NCI-H748 treated with DMSO at 0.1 percent for 48 hours (cell line): ENCODE results near the gene CABP1.
"Not testable (repeated sequence)": the region's sequence is repeated elsewhere in the genome, so short reads cannot be mapped to it uniquely, and the experiment has no call there.

Experiments used
- DNase-seq: peaks from one replicate; lab custom pipeline; 2025; lab: John Stamatoyannopoulos, UW

The CABP1 gene

DNA sequence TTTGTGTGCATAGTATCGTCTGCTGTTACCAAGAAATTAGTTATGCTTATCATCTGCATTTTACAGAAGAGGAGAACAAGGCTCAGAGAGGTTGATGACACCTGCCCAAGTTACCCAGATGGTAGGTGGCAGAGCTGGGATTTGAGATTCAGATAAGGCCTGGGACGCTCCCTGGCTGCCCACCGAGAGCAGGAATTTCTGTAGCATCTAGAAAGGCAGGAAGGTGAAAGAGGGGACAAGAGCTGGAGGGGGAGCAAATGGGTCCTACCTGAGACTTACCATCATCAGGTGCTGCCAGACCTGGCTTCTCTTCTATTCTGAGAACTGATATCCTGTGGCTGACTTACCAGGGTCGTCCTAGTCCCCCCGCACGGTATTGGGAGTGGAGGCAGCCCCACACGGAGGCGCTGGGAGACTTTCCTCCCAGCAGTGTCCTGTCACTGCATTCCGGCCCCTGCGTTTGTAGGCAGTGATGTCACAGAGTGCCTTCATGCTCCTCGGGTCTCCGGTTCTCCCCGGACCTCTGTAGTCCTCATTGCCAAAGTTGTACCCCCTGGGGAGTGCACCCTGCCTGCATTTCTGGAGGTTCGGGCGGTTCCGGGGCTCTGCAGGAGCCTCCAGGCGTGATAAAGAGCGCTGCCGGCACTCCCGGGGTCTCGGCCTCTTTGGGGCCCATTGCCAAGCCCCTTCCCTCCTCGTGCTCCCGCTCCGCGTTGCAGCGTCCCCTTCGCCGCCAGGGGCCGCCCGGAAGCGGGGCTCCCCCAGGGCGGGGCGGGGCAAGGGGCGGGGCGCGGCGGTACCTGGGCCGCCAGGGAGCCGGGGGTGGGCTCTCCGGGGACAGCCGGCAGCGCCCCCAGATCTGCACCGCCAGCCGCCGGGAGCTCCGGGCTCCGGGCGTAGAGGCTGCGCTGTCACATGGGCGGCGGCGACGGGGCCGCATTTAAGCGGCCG is at the start of gene CABP1:
CABP1 (plus strand) TSS at position 856 of the 951 bp plus-strand sequence; CDS start at position 916, 60 bp downstream.
- peak; percentile 59 for DNase-seq

DNA sequence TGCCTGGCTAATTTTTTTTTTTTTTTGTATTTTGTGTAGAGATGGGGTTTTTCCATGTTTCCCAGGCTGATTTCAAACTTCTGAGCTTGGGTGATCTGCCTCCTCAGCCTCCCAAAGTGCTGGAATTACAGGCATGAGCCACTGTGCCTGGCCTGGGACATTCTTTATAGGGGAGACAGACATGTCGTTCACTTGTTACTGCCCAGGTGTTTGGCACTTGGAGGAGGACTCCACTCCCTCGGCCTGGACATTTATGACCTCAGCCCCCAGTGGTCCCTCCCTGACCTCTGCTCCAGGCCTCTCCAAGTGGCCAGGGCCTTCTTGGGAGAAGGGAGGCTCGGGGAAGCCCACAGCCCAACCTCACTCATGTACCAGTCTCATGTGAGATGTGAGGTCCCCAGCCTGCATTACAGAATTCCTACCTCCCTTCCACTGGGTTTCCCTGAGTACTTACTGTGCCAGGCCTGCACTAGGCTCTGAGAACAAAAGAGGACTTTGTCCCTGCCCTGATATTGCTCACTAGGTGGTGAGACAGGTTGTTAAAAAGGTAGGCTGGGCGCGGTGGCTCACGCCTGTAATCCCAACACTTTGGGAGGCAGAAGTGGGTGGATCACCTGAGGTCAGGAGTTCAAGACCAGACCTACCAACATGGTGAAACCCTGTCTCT is 49.6 kb upstream of the CABP1 start:
- no peak for DNase-seq

DNA sequence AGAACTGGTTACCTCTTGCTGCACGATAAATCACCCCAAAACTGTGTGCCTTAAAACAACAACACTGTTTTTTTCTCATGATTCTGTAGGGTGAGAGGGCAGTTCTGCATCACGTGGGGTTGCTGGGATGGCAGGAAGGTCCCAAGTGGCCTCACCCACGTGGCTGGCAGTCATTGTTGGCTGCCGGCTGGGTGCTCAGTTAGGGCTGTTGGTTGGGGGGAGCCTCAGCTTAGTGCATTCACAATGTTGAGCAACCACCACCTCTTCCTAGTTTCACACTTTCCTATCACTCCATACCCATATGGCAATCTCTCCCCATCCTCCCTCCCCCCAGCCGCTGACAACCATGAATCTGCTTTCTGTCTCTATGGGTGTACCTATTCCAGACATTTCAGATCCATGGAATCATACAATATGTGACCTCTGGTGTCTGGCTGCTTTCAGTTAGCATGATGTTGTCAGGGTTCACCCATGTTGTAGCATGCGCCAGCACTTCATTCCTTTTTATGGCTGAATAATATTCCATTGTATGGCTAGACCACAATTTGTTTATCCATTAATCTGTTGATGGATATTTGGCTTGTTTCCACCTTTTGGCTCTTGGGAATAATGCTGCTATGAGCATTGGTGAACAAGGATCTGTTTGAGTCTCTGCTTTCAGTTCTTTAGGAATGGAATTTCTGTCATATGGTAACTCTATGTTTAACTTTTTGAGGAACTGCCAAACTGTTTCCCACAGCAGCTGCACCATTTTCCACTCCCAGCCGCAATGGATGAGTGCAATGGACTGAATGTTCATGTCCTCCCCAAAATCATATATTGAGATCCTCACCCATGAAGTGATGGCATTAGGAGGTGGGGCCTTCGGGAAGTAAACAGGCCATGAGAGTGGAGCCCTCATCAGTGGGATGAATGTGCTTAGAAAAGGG is 48.0 kb upstream of the CABP1 start:
- DNase-seq, result no peak

DNA sequence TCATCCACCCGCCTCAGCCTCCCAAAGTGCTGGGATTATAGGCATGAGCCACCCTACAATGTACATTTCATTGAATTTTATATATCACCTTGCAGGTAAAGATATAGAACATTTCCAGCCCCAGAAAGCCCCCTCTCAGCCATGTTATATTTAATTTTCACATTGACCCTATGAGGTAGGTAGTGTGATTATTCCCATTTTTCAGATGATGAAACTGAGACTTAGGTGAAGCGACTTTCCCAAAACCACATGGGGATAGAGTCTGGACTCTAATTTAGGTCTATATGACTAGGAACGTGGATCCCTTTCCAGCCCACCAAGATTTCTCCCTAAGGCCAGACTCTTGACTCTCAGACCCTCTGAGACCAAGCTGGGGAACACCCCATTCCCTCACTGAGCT is 43.5 kb upstream of the CABP1 start:
- DNase-seq, result no peak

DNA sequence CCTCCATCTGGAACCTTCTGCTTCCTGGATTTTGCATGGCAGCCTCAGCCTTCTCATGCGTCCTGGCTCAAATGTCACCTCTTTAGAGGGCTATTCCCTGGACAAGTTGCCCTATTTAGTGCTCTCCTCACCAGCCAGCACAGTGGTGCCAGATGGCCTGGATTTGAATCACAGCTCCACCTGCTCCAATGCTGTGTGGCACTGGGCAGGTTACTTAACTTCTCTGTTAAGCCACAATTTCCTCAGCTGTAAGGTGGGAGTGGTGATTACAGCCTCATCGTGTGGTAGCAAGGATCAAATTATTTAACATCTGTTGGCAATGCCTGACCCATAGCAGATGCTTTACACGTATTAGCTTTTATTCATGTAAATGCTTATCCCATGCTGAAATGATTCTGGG is 42.6 kb upstream of the CABP1 start:
- DNase-seq, result no peak

DNA sequence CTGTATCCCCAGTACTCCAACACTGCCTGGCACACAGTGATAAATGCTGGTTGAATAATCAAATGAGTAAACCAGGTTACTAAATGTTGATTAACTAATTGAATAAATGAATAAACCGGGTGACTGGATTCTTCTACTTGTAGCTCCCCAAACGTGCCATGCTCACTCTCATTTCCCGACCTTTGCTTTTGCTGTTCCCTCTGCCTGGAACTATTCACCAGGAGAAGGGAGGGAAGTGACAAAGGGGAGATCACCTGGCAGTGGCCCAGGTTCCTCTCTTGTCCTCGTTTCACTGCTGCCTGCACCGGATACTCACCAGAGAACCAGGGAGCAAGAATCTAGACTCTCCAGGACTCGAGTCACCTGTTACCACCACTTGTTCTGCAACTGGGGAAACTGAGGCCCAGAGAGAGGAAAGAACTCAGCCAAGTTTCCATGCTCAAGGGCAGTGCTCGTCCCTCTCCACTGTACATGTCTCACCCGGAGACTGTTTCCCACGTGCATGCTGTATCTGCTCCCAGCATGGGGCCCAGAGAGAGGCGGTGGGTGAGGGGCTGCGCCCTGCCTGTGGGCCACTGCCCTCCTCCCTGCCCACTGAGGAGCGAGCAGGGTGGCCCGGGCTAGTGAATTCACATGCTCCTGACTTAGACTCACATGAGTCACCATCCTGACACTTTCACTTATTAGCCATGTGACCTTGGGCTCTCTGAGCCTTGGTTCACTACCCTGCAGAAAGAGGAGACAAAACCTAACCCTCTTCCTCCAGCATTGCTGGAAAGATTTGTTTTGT is 41.6 kb upstream of the CABP1 start:
- DNase-seq, result no peak

DNA sequence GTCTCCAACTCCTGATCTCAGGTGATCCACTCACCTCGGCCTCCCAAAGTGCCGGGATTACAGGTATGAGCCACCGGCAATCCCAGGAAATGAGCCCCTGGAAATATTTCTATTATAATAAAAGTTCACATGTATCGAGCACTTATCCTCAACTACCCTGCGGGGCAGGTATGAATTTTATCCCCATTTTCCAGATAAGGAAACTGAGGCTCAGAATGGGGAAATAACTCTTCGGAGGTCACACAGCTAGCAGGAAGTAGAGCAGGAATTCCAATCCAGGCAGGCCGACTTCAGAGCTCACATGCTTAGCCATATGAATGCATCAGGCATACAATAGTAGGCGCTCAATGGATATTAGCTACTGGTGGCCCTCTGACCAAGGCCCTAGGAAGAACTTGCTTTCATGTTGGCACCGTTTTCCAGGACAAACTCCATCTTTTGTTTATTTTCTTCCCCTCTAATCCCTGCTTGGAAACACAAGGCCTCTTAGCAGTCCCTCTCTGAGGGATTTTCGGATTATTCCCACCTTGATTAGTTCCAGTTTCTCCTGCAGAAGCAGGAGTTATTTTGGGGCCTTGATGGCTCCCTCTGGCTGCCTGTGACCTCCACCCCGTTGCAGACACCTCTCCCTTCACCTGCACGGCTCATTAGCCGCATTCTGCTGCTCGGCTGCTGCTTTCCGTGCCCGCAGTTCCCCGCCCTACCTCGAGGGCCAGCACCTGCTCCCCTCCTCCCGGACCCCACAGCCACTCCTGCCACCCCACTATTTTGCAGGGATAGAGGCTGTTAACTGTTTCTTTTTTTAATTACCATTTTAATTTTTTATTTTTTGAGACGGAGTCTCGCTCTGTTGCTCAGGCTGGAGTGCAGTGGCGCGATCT is 40.5 kb upstream of the CABP1 start:
- no peak for DNase-seq

DNA sequence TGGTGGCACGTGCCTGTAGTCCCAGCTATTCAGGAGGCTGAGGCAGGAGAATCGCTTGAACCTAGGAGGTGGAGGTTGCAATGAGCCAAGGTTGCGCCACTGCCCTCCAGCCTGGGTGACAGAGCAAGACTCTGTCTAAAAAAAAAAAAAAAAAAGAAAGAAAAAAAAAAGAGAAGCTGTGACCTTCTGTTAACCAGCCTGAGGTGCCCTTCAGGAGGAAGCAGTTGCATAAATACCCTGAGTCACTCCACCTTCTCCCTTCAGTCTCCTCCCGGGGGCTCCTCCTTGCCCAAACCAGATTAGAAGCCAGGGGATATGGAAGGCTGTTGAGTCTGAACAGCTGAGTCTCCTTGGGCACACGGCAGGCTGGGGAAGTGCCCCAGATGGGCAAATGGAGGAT is 38.0 kb upstream of the CABP1 start:
- not testable (repeated sequence) for DNase-seq

DNA sequence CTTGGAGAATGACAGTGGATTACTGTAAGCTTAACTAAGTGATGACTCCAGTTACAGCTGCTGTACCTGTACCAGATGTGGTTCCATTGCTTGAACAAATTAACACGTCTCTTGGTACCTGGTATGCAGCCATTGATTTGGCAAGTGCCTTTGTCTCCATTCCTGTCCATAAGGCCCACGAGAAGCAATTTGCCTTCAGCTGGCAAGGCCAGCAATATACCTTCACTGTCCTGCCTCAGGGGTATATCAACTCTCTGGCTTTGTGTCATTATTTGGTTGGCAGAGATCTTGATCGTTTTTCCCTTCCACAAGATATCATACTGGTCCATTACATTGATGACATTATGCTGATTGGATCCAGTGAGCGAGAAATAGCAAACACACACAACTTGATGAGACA is 29.9 kb upstream of the CABP1 start:
- no peak for DNase-seq

DNA sequence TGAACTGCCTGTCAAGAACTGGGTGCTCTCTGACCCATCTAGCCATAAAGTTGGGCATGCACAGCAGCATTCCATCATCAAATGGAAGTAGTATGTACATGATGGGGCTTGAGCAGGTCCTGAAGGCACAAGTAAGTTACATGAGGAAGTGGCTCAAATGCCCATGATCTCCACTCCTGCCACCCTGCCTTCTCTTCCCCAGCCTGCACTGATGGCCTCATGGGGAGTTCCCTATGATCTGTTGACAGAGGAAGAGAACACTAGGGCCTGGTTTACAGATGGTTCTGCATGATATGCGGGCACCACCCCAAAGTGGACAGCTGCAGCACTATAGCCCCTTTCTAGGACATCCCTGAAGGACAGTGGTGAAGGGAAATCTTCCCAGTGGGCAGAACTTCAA is 28.9 kb upstream of the CABP1 start:
- DNase-seq, result not testable (repeated sequence)

DNA sequence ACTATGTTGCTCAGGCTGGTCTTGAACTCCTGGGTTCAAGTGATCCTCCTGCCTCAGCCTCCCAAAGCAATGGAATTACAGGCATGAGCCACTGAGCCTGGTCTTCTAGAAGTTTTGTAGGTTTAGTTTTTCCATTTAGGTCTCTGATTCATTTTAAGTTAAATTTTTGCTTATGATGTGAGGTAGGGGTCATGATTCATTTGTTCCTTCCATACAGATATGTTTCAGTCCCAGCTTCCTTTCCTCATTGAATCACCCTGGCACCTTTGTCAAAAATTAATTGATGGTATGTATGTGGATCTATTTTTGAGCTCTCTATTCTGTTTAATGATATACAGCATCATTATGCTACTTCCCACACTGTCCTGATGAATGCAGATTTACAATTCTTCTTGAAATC is 25.6 kb upstream of the CABP1 start:
- DNase-seq, result no peak

DNA sequence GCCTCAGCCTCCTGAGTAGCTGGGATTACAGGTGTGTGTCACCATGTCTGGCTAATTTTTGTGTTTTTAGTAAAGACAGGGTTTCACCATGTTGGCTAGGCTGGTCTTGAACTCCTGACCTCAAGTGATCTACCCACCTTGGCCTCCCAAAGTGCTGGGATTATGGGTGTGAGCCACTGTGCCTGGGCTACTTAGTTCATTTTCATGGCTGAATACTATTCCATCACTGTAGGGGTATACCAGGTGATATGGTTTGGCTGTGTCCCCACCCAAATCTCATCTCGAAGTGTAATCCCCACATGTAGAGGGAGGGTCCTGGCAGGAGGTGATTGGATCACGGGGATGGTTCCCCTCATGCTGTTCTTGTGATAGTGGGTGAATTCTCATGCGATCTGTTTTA is 23.2 kb upstream of the CABP1 start:
- not testable (repeated sequence) for DNase-seq

DNA sequence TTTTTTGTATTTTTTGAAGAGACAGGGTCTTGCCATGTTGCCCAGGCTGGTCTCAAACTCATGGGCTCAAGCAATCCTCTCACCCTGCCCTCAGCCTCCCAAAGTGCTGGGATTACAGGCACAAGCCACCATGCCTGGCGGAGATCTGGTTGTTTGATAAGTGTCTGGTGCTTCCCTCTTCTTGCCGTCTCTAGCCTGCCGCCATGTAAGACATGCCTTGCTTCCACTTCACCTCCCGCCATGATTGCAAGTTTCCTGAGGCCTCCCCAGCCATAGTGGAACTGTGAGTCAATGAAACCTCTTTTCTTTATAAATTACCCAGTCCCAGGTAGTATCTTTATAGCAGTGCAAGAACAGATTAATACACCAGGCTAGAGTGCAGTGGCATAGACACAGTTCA is 22.7 kb upstream of the CABP1 start:
- DNase-seq, result not testable (repeated sequence)

DNA sequence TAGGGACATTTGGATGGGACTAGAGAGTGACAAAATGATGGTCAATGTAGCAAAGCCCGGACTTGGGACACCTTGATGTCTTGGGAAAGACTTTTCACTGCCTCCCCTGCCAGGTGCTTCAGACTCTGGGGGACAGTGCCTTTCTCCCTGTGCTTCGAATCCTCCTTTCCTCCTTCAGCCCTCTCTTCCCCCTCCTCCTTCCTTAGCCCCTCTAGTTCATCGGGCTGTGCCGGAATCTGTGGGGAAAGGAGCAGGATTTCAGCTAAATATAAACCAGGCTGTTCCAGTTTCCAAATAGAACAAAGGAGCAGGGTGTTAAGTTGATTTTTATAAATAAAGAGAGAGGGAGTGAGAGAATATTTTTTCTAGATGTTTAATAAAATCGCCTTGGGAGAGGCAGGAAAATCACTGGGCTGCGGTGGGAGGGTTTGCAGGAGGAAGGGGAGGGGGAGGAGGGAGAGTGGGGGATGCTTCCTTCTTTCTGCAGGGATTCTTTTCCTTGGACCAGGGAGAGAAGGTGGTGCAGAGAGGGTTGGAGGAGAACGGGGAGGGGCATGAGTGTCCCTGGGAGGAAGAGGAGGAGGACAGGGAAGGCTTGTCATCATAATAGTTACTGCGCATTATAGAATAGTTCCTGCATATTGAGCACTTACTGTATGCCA is 21.3 kb upstream of the CABP1 start:
- DNase-seq, result no peak

DNA sequence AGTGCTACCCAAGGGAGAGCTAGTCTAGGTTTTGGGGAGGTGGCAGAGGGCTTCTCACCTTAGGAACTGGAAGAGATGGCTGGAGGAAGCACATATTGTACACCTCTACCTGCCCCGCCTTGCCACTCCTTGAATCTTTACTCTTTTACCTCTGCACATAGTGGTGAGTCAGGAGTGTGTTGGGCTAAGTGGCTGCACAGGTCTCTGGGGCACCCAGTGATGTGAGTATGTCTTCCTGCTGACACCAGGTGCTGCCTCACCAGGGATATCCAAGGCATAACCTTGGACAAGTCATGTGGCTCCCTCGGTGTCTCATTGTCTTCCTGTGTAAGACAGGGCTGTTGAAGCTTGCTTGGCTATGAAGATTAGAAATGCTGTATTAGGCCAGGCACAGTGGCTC is 19.8 kb upstream of the CABP1 start:
- DNase-seq, result no peak

DNA sequence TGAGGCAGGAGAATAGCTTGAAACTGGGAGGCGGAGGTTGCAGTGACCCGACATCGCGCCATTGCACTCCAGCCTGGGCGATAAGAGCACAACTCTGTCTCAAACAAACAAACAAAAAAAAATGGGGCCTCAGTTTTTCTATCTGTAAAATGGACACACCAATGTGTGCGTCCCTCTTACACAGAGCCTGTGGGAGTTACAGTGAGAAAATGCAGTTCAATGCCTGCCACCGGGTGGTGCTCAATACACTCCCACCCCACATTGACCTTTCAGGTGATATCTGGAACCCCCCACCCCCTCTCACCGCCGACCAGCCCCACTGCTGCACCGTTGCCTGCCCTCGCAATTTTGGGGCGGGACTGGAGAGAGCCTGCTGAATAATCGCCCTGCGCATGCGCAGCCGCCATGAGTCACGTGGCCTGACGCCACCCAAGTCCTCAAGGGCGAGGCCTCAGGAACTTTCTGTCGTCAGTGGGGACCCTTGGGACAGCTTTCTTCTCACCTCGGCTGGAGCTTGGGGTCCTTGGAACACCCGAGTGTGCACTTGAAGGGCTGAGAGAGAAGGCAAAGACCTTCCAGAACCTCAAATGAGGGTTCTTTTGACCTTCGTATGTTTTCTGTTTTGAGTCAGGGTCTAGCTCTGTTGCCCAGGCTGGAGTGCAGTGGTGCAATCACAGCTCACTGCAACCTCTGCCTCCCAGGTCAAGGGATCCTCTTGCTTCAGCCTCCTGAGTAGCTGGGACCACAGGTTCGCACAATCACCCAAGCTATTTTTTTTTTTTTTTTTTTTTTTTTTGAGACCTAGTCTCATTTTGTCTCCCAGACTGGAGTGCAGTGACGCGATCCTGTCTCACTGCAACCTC is 14.6 kb upstream of the CABP1 start:
- DNase-seq, result no peak

DNA sequence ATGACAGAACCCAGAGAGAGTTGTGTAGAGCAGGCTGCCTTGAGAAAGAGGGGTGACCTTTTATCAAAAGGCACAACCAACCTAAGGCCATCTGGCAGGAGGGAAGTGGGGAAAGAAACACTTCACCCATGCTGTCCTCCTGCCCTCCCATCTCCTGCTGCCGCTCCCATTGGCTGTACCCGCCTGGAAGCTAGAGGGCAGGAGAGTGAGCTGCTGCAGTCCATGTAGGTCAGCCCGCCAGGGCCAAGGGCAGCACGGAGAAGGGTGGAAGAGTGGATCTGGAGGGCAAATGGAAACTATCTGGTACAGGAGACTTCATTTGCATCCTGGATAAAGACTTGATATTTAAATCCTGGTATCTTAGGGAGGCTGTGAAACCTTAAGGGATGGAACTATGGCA is 11.5 kb upstream of the CABP1 start:
- DNase-seq, result no peak

DNA sequence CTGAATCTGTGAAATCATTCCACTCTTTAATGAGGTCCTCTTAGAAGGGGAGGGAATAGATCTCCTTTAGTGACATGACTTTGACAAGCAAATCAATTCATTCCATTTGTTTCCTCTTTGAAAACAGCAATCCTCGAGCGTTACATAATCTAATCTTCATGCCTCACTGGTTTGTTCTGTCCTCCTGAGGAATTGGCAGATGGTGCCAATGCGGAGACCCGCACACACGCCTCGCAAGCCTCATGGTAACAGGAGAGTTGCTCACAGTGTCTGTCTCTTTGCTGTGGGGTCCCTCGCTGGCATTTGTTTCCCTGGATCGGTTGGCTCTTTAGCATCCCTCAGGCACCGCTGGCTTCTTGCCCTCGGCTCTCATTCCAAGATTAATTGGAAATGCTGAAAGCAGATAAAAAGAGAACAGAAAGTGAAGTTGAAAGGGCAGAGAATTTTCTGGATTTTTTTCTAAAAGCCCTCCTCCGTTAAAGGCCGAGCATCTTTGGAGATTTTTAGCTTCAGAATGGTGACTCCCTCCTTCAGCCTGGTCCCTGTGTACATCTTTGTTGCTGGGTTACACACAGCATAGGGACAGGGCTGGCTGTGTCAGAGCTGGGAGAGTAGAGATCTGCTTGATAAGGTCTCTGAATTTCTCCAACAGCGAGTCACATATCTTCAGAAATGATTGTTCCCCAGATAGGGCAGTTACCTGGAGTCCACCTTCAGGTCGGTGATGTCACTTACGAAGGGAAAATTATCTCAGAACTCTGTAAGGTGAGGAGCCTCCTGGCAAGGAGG is 10.1 kb upstream of the CABP1 start:
- no peak for DNase-seq
